Thyroid gland (tissue), 4 donors: Measurements from ENCODE around the gene GBGT1. TPM values are rescaled to one million over a fixed set of nuclear protein-coding genes. Genes with fewer than 3 reads are reported as not detected.

Source experiments
- DNase-seq, 2 donors: peaks; one replicate each; pipeline ENCODE4 v3.0.0-alpha.2; 2019
- H3K27ac ChIP-seq, 3 donors: fragments of 200-600 bp; sonication (generic); 1 replicate in 2 of 3; 2 replicates in 1 of 3; pipeline ENCODE4 v1.5.1; 2016 to 2019; ENCODE audit warnings: mild to moderate bottlenecking in 1 of 3, moderate library complexity in 1 of 3
- H3K27me3 ChIP-seq: fragments of 200-600 bp; sonication (generic); one replicate; pipeline ENCODE4 v1.5.1; 2019
- H3K36me3 ChIP-seq, 2 donors: fragments of 200-600 bp; sonication (generic); one replicate each; pipeline ENCODE4 v1.5.1; 2016 to 2019
- H3K4me1 ChIP-seq, 2 donors: fragments of 200-600 bp; sonication (generic); one replicate each; pipeline ENCODE4 v1.5.1; 2017 to 2019
- H3K4me3 ChIP-seq, 3 donors: fragments of 200-600 bp; sonication (generic); replicated peaks in 1 of 3; 1 replicate in 2 of 3; 2 replicates in 1 of 3; pipeline ENCODE4 v1.5.1; 2016; ENCODE audit warnings: mild to moderate bottlenecking in 1 of 3
- H3K9me3 ChIP-seq: fragments of 200-600 bp; sonication (generic); one replicate; pipeline ENCODE4 v1.5.1; 2017
- CTCF ChIP-seq, 6 experiments: fragments of 200-600 bp in 3 of 6; fragments of 450-650 bp in 3 of 6; sonication (generic) in 3 of 6; IDR thresholded peaks; one replicate each; pipeline ENCODE4 v1.5.1; 2016 to 2019; ENCODE audit warnings: antibody characterized with exemption in 6 of 6, mild to moderate bottlenecking in 2 of 6, inconsistent platforms in 1 of 6, moderate library complexity in 1 of 6
- POLR2A ChIP-seq, 2 donors: fragments of 450-650 bp; IDR thresholded peaks; one replicate each; pipeline ENCODE4 v1.6.1; 2017; ENCODE audit warnings: antibody characterized with exemption in 2 of 2, mild to moderate bottlenecking in 2 of 2, moderate library complexity in 1 of 2
- WGBS, 2 donors: methylation state at CpG; one replicate each; pipeline ENCODE4 v1.1.5; 2017; 5-methylcytosine and 5-hydroxymethylcytosine counted together
- intact Hi-C: fragments of 100-400 bp; cut with DNase I; formaldehyde crosslinking; loops from one replicate; pipeline ENCODE4 v1.15.1; 2023
- total RNA-seq, 4 donors: library from RNA; depleted of rRNA; stranded (reverse); fragments of >200 nt; gene quantifications; one replicate each; pipeline ENCODE4 v1.2.3, GENCODE V29; 2016

GBGT1 gene
- total RNA-seq, 4 donors from 2014 or later = 21.4 to 45.0 (median 25.1) TPM

DNA sequence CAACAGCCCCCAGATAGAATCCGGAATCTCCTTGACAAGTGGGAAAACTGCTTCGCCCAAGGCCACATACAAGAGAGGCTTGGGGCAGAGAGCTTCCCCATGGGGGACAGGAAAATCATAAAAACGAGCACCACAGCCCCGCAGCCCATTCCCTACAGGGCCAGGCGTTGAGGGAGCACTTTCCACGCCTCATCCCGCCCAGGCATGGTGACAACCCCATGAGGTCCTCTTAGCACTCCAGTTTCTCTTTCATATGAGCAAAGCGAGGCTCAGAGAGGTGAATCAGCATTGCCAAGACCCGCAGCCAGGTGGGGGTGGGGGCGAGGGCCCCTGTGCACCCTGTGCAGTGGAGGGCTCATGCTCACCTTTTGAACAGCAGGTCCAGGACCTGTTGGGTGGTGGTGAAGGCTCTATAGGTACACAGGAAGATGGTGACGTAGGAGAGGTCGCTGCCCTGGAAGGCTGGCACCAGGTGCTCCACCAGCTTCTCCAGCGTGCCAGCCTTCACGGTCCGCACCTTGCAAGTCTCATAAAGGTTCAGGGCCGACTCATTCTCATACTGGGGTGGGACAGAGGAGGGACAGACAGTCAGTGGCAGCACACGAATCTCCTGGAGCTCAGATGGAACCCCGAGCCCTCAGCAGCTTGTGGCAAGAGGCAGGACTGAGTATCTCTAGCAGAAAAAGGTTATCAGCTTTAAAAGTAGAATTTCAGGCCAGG is 53.6 kb downstream of the GBGT1 start:
- peaks cover 24 to 31% of the 10 kb centered on the region in 2 donors for H3K4me1 ChIP-seq
- intact Hi-C loops = no loop called here
- DNase-seq = no peak
- no peaks in the 10 kb centered on the region for H3K27me3 ChIP-seq
- no peaks in the 10 kb centered on the region for H3K9me3 ChIP-seq
- WGBS, 2 donors = 96 to 99% methylated on average over 15 to 18 of the region's 18 CpGs
- H3K27ac ChIP-seq = no peak overlapping the region
- H3K36me3 ChIP-seq = peaks cover 36 to 46% of the 10 kb centered on the region in 2 donors
- TF ChIP-seq CTCF (IDR thresholded peaks at IDR 0.05) (no peak), POLR2A (IDR thresholded peaks at IDR 0.05) (no peak)
- H3K4me3 ChIP-seq = no peak overlapping the region

DNA sequence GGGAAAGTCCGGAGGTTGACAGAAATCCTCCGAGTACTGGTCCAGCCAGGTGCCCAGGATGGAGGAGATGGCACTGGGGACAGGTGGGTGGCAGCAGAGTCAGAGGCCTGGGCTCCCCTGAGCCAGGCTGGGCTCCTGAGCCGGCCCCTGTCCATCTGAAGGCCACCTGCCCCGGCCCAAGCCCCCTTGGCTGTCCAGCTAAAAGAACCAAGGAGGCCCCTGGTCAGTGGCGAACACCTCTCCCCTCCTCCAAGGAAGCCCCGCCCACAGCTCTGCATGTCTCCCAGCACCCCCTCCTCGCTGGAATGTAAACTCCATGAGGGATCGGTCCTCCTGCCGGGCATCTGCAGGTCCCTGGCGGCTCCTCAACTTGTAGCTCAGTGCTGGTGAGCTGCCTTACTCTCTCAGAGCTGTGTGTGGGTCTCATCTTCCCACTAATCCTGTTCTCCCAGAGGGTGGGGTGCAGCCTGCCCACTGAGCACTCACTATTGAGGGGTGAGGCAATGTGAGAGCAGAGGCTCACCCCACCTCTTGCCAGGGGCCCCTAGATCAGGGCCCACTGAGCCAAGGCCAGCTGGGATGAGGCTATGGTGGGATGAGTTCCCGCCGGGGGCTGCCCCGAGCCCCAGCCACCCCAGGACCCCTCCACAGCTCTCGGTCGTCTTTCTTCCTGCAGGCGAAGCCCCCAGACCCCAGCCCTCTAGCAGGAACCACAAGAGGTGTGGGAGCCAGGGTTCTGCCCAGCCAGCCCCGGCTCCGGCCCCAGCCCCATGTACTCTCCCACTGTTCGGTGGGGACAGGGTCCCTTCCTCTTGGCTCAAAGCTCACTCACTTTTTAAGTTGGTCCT is 54.7 kb downstream of the GBGT1 start:
- intact Hi-C loops = no loop called here
- no peak for DNase-seq
- WGBS, 2 donors = 92 to 98% methylated on average over 9 to 15 of the region's 19 CpGs
- no peak overlapping the region for H3K27ac ChIP-seq
- H3K9me3 ChIP-seq = no peaks in the 10 kb centered on the region
- no peaks in the 10 kb centered on the region for H3K27me3 ChIP-seq
- H3K4me1 ChIP-seq = peaks cover 13 to 20% of the 10 kb centered on the region in 2 donors
- no peak for TF ChIP-seq POLR2A (IDR thresholded peaks at IDR 0.05)
- TF ChIP-seq CTCF (IDR thresholded peaks at IDR 0.05) = no peak
- H3K36me3 ChIP-seq = peaks cover 39 to 46% of the 10 kb centered on the region in 2 donors
- no peak overlapping the region for H3K4me3 ChIP-seq

DNA sequence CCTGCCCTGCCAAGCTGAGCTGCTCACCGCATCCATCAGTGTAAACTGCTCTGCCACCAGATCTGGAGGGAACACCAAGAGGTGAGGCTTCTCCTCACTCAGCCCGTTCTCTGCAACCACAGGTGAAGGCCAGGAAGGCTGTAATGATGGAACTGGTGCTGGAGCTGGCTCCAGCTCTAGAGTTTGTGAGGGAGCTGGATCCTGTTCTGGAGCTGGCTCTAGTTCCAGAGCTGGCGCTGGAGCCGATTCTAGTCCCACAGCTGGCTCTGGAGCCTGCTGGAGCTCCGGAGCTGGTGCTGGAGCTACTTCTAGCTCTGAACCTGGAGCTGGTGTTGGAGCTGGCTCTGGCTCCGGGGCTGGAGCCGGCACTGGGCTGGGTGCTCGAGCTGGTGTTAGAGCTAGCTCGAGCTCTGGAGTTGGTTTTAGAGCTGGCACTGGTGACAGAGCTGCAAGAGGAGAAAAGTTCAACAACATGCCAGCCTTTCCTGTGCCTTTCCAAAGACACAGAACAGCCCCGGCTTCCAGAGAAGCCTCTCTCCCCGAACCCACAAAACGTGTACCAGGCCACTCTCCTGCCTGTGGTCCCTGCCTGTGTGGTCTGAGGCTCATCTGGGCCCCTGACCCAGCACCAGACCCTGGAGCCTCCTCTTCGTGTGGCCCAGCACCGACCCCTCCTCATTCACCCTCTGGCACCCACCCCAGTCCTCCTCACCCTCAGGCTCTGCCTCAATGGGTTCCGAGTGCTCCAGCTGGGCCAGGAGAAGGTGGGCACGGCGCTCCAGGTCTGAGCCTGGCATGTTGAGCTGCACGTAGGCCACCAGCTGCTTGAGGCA is 55.5 kb downstream of the GBGT1 start:
- no peak for DNase-seq
- H3K36me3 ChIP-seq = peaks cover 39 to 46% of the 10 kb centered on the region in 2 donors
- intact Hi-C loops = no loop called here
- WGBS, 2 donors = 88 to 89% methylated on average over 9 to 10 of the region's 18 CpGs
- H3K4me3 ChIP-seq = no peak overlapping the region
- TF ChIP-seq POLR2A (IDR thresholded peaks at IDR 0.05) = no peak
- no peak for TF ChIP-seq CTCF (IDR thresholded peaks at IDR 0.05)
- H3K9me3 ChIP-seq = no peaks in the 10 kb centered on the region
- H3K27ac ChIP-seq = no peak overlapping the region
- H3K27me3 ChIP-seq = no peaks in the 10 kb centered on the region
- peaks cover 5 to 12% of the 10 kb centered on the region in 2 donors for H3K4me1 ChIP-seq

- Histone ChIP-seq H3K27me3 (no peaks in the 10 kb centered on the region), H3K27ac (no peak overlapping the region), H3K36me3 (peaks cover 43 to 52% of the 10 kb centered on the region in 2 donors), H3K4me3 (no peak overlapping the region), H3K4me1 (peaks cover 0 to 3% of the 10 kb centered on the region in 2 donors), H3K9me3 (no peaks in the 10 kb centered on the region)
- no peak for DNase-seq
- no peak for TF ChIP-seq CTCF (IDR thresholded peaks at IDR 0.05)
- TF ChIP-seq POLR2A (IDR thresholded peaks at IDR 0.05) = no peak
- WGBS, 2 donors = 94 to 100% methylated on average over 2 to 3 of the region's 13 CpGs
- intact Hi-C loops = no loop called here
Measured at GRCh38 chr9:133107245-133107722, 56.4 kb downstream of the GBGT1 start.
